GM21723 (cell line): ENCODE measurements around the gene QRSL1.
"Not testable (repeated sequence)": the region's sequence is repeated elsewhere in the genome, so short reads cannot be mapped to it uniquely, and the experiment has no call there.

ENCODE experiments used
- ATAC-seq: cut with Tn5 transposase; IDR thresholded peaks from one replicate; pipeline ENCODE4 v1.9.1; 2021; ENCODE audit warnings: mild to moderate bottlenecking, moderate library complexity; ENCODE audit not compliant: unreplicated experiment

Gene QRSL1

GRCh38 chr6:106629103-106629858 lies at the start of gene QRSL1, which contains the start of gene RTN4IP1:
Gene QRSL1, plus strand, starts transcription at chr6:106629578. Its CDS starts 104 bp downstream, at chr6:106629682.
Gene RTN4IP1, minus strand, starts transcription at chr6:106629498. Its CDS starts 477 bp downstream, at chr6:106629021.
- peak; percentile 80 for ATAC-seq

GRCh38 chr6:106581468-106581867 lies 47.9 kb upstream of the QRSL1 start:
- ATAC-seq, result no peak

- no peak for ATAC-seq
Measured at GRCh38 chr6:106586815-106587415, 42.5 kb upstream of the QRSL1 start.

GRCh38 chr6:106588937-106589336 lies 40.4 kb upstream of the QRSL1 start:
- ATAC-seq, result not testable (repeated sequence)

- ATAC-seq, result no peak
Measured at GRCh38 chr6:106591111-106591825, 38.1 kb upstream of the QRSL1 start.

GRCh38 chr6:106599440-106599839 lies 29.9 kb upstream of the QRSL1 start:
- no peak for ATAC-seq

GRCh38 chr6:106600329-106600728 lies 29.0 kb upstream of the QRSL1 start:
- ATAC-seq, result no peak

GRCh38 chr6:106608080-106608668 lies 21.2 kb upstream of the QRSL1 start:
- peak; percentile 88 for ATAC-seq

GRCh38 chr6:106609699-106610098 lies 19.7 kb upstream of the QRSL1 start:
- no peak for ATAC-seq

- no peak for ATAC-seq
Measured at GRCh38 chr6:106611030-106611429, 18.3 kb upstream of the QRSL1 start.

GRCh38 chr6:106612671-106613416 lies 16.5 kb upstream of the QRSL1 start:
- no peak for ATAC-seq

- no peak for ATAC-seq
Measured at GRCh38 chr6:106613590-106613989, 15.8 kb upstream of the QRSL1 start.

- no peak for ATAC-seq
Measured at GRCh38 chr6:106614166-106614565, 15.2 kb upstream of the QRSL1 start.

- no peak for ATAC-seq
Measured at GRCh38 chr6:106614592-106615257, 14.7 kb upstream of the QRSL1 start.

- no peak for ATAC-seq
Measured at GRCh38 chr6:106617302-106617701, 12.1 kb upstream of the QRSL1 start.

GRCh38 chr6:106617857-106618256 lies 11.5 kb upstream of the QRSL1 start:
- no peak for ATAC-seq

GRCh38 chr6:106618324-106618723 lies 11.1 kb upstream of the QRSL1 start:
- no peak for ATAC-seq

- no peak for ATAC-seq
Measured at GRCh38 chr6:106619223-106619622, 10.2 kb upstream of the QRSL1 start.

- ATAC-seq, result no peak
Measured at GRCh38 chr6:106620931-106621672, 8.3 kb upstream of the QRSL1 start.
